HUES48 (cell line): ENCODE results near the gene BORCS6.

Experiments used
- H3K27ac ChIP-seq: one replicate; pipeline ENCODE4 v1.7.0; 2013; ENCODE audit warnings: low read depth, low read length, inconsistent platforms
- H3K27me3 ChIP-seq: 2 replicates; pipeline ENCODE4 v1.6.1; 2013; ENCODE audit warnings: mild to moderate bottlenecking, low read length; ENCODE audit not compliant: control insufficient read depth, insufficient read depth
- H3K36me3 ChIP-seq: 2 replicates; pipeline ENCODE4 v1.6.1; 2013; ENCODE audit warnings: low read length; ENCODE audit not compliant: control insufficient read depth, insufficient read depth
- H3K4me1 ChIP-seq: 2 replicates; pipeline ENCODE4 v1.6.1; 2013; ENCODE audit warnings: mild to moderate bottlenecking, low read length; ENCODE audit not compliant: control insufficient read depth, insufficient read depth
- H3K4me3 ChIP-seq: 2 replicates; pipeline ENCODE4 v1.5.1; 2013; ENCODE audit warnings: mild to moderate bottlenecking, low read depth, low read length
- H3K9ac ChIP-seq: 2 replicates; pipeline ENCODE4 v1.6.1; 2013; ENCODE audit warnings: mild to moderate bottlenecking, low read depth, low read length, moderate library complexity
- H3K9me3 ChIP-seq: 2 replicates; pipeline ENCODE4 v1.6.1; 2013; ENCODE audit warnings: low read length; ENCODE audit not compliant: control insufficient read depth, insufficient read depth

BORCS6 gene

GRCh38 chr17:8164815-8165131 is 25.2 kb downstream of the BORCS6 start:
- H3K9ac ChIP-seq, result no peak overlapping the region
- H3K36me3 ChIP-seq, result peaks cover 15% of the 10 kb centered on the region
- peak overlapping the region; percentile 99 for H3K27ac ChIP-seq
- no peaks in the 10 kb centered on the region for H3K27me3 ChIP-seq
- H3K4me3 ChIP-seq, result no peak overlapping the region
- H3K4me1 ChIP-seq, result peaks cover 13% of the 10 kb centered on the region
- H3K9me3 ChIP-seq, result no peaks in the 10 kb centered on the region

GRCh38 chr17:8163978-8164814 is 25.8 kb downstream of the BORCS6 start:
- H3K4me1 ChIP-seq, result peaks cover 13% of the 10 kb centered on the region
- H3K9ac ChIP-seq, result peak overlapping the region; percentile 1; the same call in 1 of the 2 replicates
- H3K9me3 ChIP-seq, result no peaks in the 10 kb centered on the region
- peaks cover 20% of the 10 kb centered on the region for H3K36me3 ChIP-seq
- peak overlapping the region; percentile 99 for H3K27ac ChIP-seq
- no peaks in the 10 kb centered on the region for H3K27me3 ChIP-seq
- peak overlapping the region; percentile 75 for H3K4me3 ChIP-seq

GRCh38 chr17:8162997-8163977 is 26.7 kb downstream of the BORCS6 start:
- Histone ChIP-seq H3K27ac (peak overlapping the region; percentile 99), H3K9ac (peak overlapping the region; percentile 94)

GRCh38 chr17:8162233-8162996 is 27.6 kb downstream of the BORCS6 start, which contains the start of gene VAMP2:
TSS of gene VAMP2 (minus strand) at chr17:8162948. CDS start at chr17:8162879, 69 bp downstream.
- peak within 1 kb of the TSS; percentile 94 for H3K9ac ChIP-seq
- H3K27me3 ChIP-seq, result no peaks in the 10 kb centered on the region
- H3K9me3 ChIP-seq, result no peaks in the 10 kb centered on the region
- H3K4me1 ChIP-seq, result peaks cover 13% of the 10 kb centered on the region
- H3K27ac ChIP-seq, result peak within 1 kb of the TSS; percentile 99
- peaks cover 20% of the 10 kb centered on the region for H3K36me3 ChIP-seq
- H3K4me3 ChIP-seq, result peak within 1 kb of the TSS; percentile 86

More at GRCh38 chr17:8162997-8163977, 26.7 kb downstream of the BORCS6 start:
- Histone ChIP-seq H3K4me1 (peaks cover 13% of the 10 kb centered on the region), H3K4me3 (peak overlapping the region; percentile 86), H3K36me3 (peaks cover 20% of the 10 kb centered on the region), H3K9me3 (no peaks in the 10 kb centered on the region), H3K27me3 (no peaks in the 10 kb centered on the region)

- Histone ChIP-seq H3K4me3 (peak overlapping the region; percentile 86), H3K36me3 (peaks cover 20% of the 10 kb centered on the region), H3K9ac (no peak overlapping the region), H3K9me3 (no peaks in the 10 kb centered on the region), H3K4me1 (peaks cover 13% of the 10 kb centered on the region), H3K27me3 (no peaks in the 10 kb centered on the region), H3K27ac (no peak overlapping the region)
Measured at GRCh38 chr17:8161289-8162232, 28.4 kb downstream of the BORCS6 start.

GRCh38 chr17:8160741-8161221 is 29.2 kb downstream of the BORCS6 start:
- H3K9me3 ChIP-seq, result no peaks in the 10 kb centered on the region
- H3K27ac ChIP-seq, result no peak overlapping the region
- H3K36me3 ChIP-seq, result peaks cover 20% of the 10 kb centered on the region
- no peak overlapping the region for H3K9ac ChIP-seq
- no peak overlapping the region for H3K4me3 ChIP-seq
- no peaks in the 10 kb centered on the region for H3K27me3 ChIP-seq
- peaks cover 13% of the 10 kb centered on the region for H3K4me1 ChIP-seq

- Histone ChIP-seq H3K9me3 (no peaks in the 10 kb centered on the region), H3K36me3 (peaks cover 20% of the 10 kb centered on the region), H3K9ac (no peak overlapping the region), H3K4me3 (no peak overlapping the region), H3K4me1 (peaks cover 19% of the 10 kb centered on the region), H3K27ac (no peak overlapping the region), H3K27me3 (no peaks in the 10 kb centered on the region)
Measured at GRCh38 chr17:8160224-8160577, 29.8 kb downstream of the BORCS6 start.

- Histone ChIP-seq H3K4me1 (peaks cover 21% of the 10 kb centered on the region), H3K27ac (no peak overlapping the region), H3K36me3 (peaks cover 20% of the 10 kb centered on the region), H3K4me3 (no peak overlapping the region), H3K9me3 (no peaks in the 10 kb centered on the region), H3K27me3 (no peaks in the 10 kb centered on the region), H3K9ac (no peak overlapping the region)
Measured at GRCh38 chr17:8159459-8160223, 30.3 kb downstream of the BORCS6 start.

GRCh38 chr17:8159032-8159400 is 31.0 kb downstream of the BORCS6 start:
- H3K27ac ChIP-seq, result no peak overlapping the region
- H3K9me3 ChIP-seq, result no peaks in the 10 kb centered on the region
- peaks cover 20% of the 10 kb centered on the region for H3K36me3 ChIP-seq
- H3K4me1 ChIP-seq, result peaks cover 18% of the 10 kb centered on the region
- no peak overlapping the region for H3K9ac ChIP-seq
- H3K4me3 ChIP-seq, result no peak overlapping the region
- no peaks in the 10 kb centered on the region for H3K27me3 ChIP-seq
